Muscle layer of colon (tissue), 2 donors: Measurements from ENCODE around the gene PTPRT.

Source experiments
- H3K27ac ChIP-seq: one replicate; pipeline ENCODE4 v1.7.0; 2013; ENCODE audit warnings: low read depth, mild to moderate bottlenecking, low read length, moderate library complexity
- H3K27me3 ChIP-seq, 2 donors: one replicate each; pipeline ENCODE4 v1.7.0; 2013; ENCODE audit warnings: low read length in 2 of 2, mild to moderate bottlenecking in 2 of 2; ENCODE audit not compliant: insufficient read depth in 2 of 2, control insufficient read depth in 1 of 2
- H3K36me3 ChIP-seq: one replicate; pipeline ENCODE4 v1.7.0; 2013; ENCODE audit warnings: mild to moderate bottlenecking, low read length; ENCODE audit not compliant: insufficient read depth
- H3K4me1 ChIP-seq: one replicate; pipeline ENCODE4 v1.7.0; 2013; ENCODE audit warnings: mild to moderate bottlenecking, low read length; ENCODE audit not compliant: insufficient read depth
- H3K4me3 ChIP-seq, 2 donors: one replicate each; pipeline ENCODE4 v1.7.0; 2013; ENCODE audit warnings: low read length in 2 of 2, low read depth in 1 of 2, mild to moderate bottlenecking in 1 of 2, moderate library complexity in 1 of 2
- H3K9ac ChIP-seq: one replicate; pipeline ENCODE4 v1.7.0; 2013; ENCODE audit warnings: low read length
- H3K9me3 ChIP-seq: one replicate; pipeline ENCODE4 v1.7.0; 2013; ENCODE audit warnings: mild to moderate bottlenecking, low read length
- donor health status: abdominal sarcoma.
- donor health status: Adenocarcinoma of cecum.

Gene PTPRT

GRCh38 chr20:42435230-42435629 is 754.5 kb downstream of the PTPRT start:
- Histone ChIP-seq H3K27me3 (no peaks in the 10 kb centered on the region), H3K9ac (no peak overlapping the region), H3K4me1 (no peaks in the 10 kb centered on the region), H3K36me3 (no peaks in the 10 kb centered on the region), H3K27ac (no peak overlapping the region), H3K9me3 (no peaks in the 10 kb centered on the region), H3K4me3 (no peak overlapping the region)

GRCh38 chr20:42432496-42433334 is 757.0 kb downstream of the PTPRT start:
- H3K9ac ChIP-seq: no peak overlapping the region
- H3K4me1 ChIP-seq: no peaks in the 10 kb centered on the region
- no peaks in the 10 kb centered on the region for H3K36me3 ChIP-seq
- no peak overlapping the region for H3K27ac ChIP-seq
- no peaks in the 10 kb centered on the region for H3K27me3 ChIP-seq
- H3K9me3 ChIP-seq: no peaks in the 10 kb centered on the region
- H3K4me3 ChIP-seq: no peak overlapping the region

GRCh38 chr20:42430598-42430997 is 759.1 kb downstream of the PTPRT start:
- no peak overlapping the region for H3K27ac ChIP-seq

GRCh38 chr20:42429761-42430458 is 759.8 kb downstream of the PTPRT start:
- H3K27ac ChIP-seq: no peak overlapping the region
- H3K4me3 ChIP-seq: no peak overlapping the region
- no peak overlapping the region for H3K9ac ChIP-seq
- H3K9me3 ChIP-seq: no peaks in the 10 kb centered on the region
- no peaks in the 10 kb centered on the region for H3K4me1 ChIP-seq
- H3K36me3 ChIP-seq: no peaks in the 10 kb centered on the region
- no peaks in the 10 kb centered on the region for H3K27me3 ChIP-seq

More at GRCh38 chr20:42430598-42430997, 759.1 kb downstream of the PTPRT start:
- Histone ChIP-seq H3K9ac (no peak overlapping the region), H3K9me3 (no peaks in the 10 kb centered on the region), H3K27me3 (no peaks in the 10 kb centered on the region), H3K4me3 (no peak overlapping the region), H3K4me1 (no peaks in the 10 kb centered on the region), H3K36me3 (no peaks in the 10 kb centered on the region)

- H3K27ac ChIP-seq: no peak overlapping the region
- H3K27me3 ChIP-seq: no peaks in the 10 kb centered on the region
- no peak overlapping the region for H3K4me3 ChIP-seq
- no peak overlapping the region for H3K9ac ChIP-seq
- H3K4me1 ChIP-seq: no peaks in the 10 kb centered on the region
- H3K9me3 ChIP-seq: no peaks in the 10 kb centered on the region
- H3K36me3 ChIP-seq: no peaks in the 10 kb centered on the region
These were observed 769.7 kb downstream of the PTPRT start for GRCh38 chr20:42419814-42420532.

- no peaks in the 10 kb centered on the region for H3K27me3 ChIP-seq
- no peak overlapping the region for H3K9ac ChIP-seq
- H3K9me3 ChIP-seq: no peaks in the 10 kb centered on the region
- no peak overlapping the region for H3K4me3 ChIP-seq
- H3K36me3 ChIP-seq: no peaks in the 10 kb centered on the region
- no peak overlapping the region for H3K27ac ChIP-seq
- no peaks in the 10 kb centered on the region for H3K4me1 ChIP-seq
These were observed 782.9 kb downstream of the PTPRT start for GRCh38 chr20:42406826-42407225.

GRCh38 chr20:42402455-42402854 is 787.3 kb downstream of the PTPRT start:
- Histone ChIP-seq H3K27ac (no peak overlapping the region), H3K27me3 (no peaks in the 10 kb centered on the region), H3K4me3 (no peak overlapping the region), H3K4me1 (no peaks in the 10 kb centered on the region), H3K36me3 (no peaks in the 10 kb centered on the region), H3K9me3 (no peaks in the 10 kb centered on the region), H3K9ac (no peak overlapping the region)

GRCh38 chr20:42401613-42402012 is 788.1 kb downstream of the PTPRT start:
- Histone ChIP-seq H3K9me3 (no peaks in the 10 kb centered on the region), H3K27me3 (no peaks in the 10 kb centered on the region), H3K9ac (no peak overlapping the region), H3K36me3 (no peaks in the 10 kb centered on the region), H3K4me1 (no peaks in the 10 kb centered on the region), H3K27ac (no peak overlapping the region), H3K4me3 (no peak overlapping the region)

GRCh38 chr20:42399802-42400201 is 789.9 kb downstream of the PTPRT start:
- Histone ChIP-seq H3K27ac (no peak overlapping the region), H3K9ac (no peak overlapping the region), H3K4me3 (no peak overlapping the region), H3K27me3 (no peaks in the 10 kb centered on the region), H3K36me3 (no peaks in the 10 kb centered on the region), H3K9me3 (no peaks in the 10 kb centered on the region), H3K4me1 (no peaks in the 10 kb centered on the region)

GRCh38 chr20:42392442-42392841 is 797.3 kb downstream of the PTPRT start:
- H3K9ac ChIP-seq: no peak overlapping the region
- H3K4me3 ChIP-seq: no peak overlapping the region
- no peaks in the 10 kb centered on the region for H3K36me3 ChIP-seq
- H3K27me3 ChIP-seq: no peaks in the 10 kb centered on the region
- no peaks in the 10 kb centered on the region for H3K4me1 ChIP-seq
- H3K9me3 ChIP-seq: no peaks in the 10 kb centered on the region
- no peak overlapping the region for H3K27ac ChIP-seq

GRCh38 chr20:42391807-42392206 is 797.9 kb downstream of the PTPRT start:
- no peaks in the 10 kb centered on the region for H3K4me1 ChIP-seq
- H3K27ac ChIP-seq: no peak overlapping the region
- H3K9ac ChIP-seq: no peak overlapping the region
- no peaks in the 10 kb centered on the region for H3K36me3 ChIP-seq
- no peaks in the 10 kb centered on the region for H3K27me3 ChIP-seq
- no peaks in the 10 kb centered on the region for H3K9me3 ChIP-seq
- no peak overlapping the region for H3K4me3 ChIP-seq
